K562 (cell line): Measurements from ENCODE around the gene FCGR3A. TPM values are rescaled to one million over a fixed set of nuclear protein-coding genes. Genes with fewer than 3 reads are reported as not detected.
A peak's percentile ranks its signal among the peaks of the same experiment; 100 is the strongest.

Experiments used
- ATAC-seq: fragments of 200-7000 bp; cut with Tn5 transposase; 3 replicates; pipeline ENCODE4 v1.9.1; 2020; ENCODE audit warnings: moderate library complexity
- BruUV-seq: library from RNA; stranded (reverse); fragments of 400-500 nt; replicated peaks from 2 replicates; lab custom pipeline; 2021; lab: Mats Ljungman, UMichigan
- CTCF ChIA-PET: fragments of 300-600 bp; formaldehyde crosslinking; extraction: SDS; loops from one replicate; lab custom pipeline; 2021; ENCODE audit warnings: low intra/inter-chr PET ratio; lab: Yijun Ruan, JAX
- POLR2A ChIA-PET: fragments of 300-600, 350-650 bp; sonication (Branson Sonifier 250); formaldehyde crosslinking; extraction: SDS; loops from one replicate; lab custom pipeline; 2021; ENCODE audit warnings: antibody characterized with exemption, inconsistent platforms; lab: Yijun Ruan, JAX
- DNase-seq, 4 experiments: peaks; one replicate each; pipeline versions ENCODE4 v3.0.0 to v3.0.0-alpha.2; 2011 to 2018; ENCODE audit warnings: low spot score in 3 of 4, mixed read lengths in 3 of 4; ENCODE audit errors: extremely low read depth in 1 of 4
- FAIRE-seq: peaks from 2 replicates; lab custom pipeline; 2011; peaks lifted over from hg19 to GRCh38; lab: Jason Lieb, UNC
- H2AFZ ChIP-seq: 2 replicates; pipeline ENCODE4 v1.6.0; 2011; ENCODE audit warnings: low read depth, low read length, control low read depth, inconsistent platforms
- H3K27ac ChIP-seq: fragments of 200-600 bp; 3 replicates; pipeline ENCODE4 v1.8.0; 2011; ENCODE audit warnings: low read depth, mild to moderate bottlenecking, control low read depth, inconsistent platforms, low read length, moderate library complexity, mixed read lengths; ENCODE audit errors: extremely low read depth
- H3K27me3 ChIP-seq, 2 experiments: fragments of 300-600 bp in 1 of 2; 2 replicates in 1 of 2; 3 replicates in 1 of 2; pipeline versions ENCODE4 v1.6.0 to v1.8.0; 2011; ENCODE audit warnings: inconsistent platforms in 2 of 2, low read length in 2 of 2, mild to moderate bottlenecking in 1 of 2, mixed read lengths in 1 of 2, moderate library complexity in 1 of 2; ENCODE audit not compliant: control insufficient read depth in 2 of 2, insufficient read depth in 2 of 2
- H3K36me3 ChIP-seq: fragments of 300-600 bp; 3 replicates; pipeline ENCODE4 v1.8.0; 2011; ENCODE audit warnings: mild to moderate bottlenecking, low read length, inconsistent platforms; ENCODE audit not compliant: control insufficient read depth, insufficient read depth
- H3K4me1 ChIP-seq, 2 experiments: fragments of 200-600 bp in 1 of 2; replicated peaks in 1 of 2; 2 replicates in 1 of 2; 3 replicates in 1 of 2; pipeline versions ENCODE4 v1.5.1 to v1.8.0; 2011; ENCODE audit warnings: inconsistent platforms in 2 of 2, low read length in 2 of 2, mild to moderate bottlenecking in 1 of 2, mixed read lengths in 1 of 2, moderate library complexity in 1 of 2; ENCODE audit not compliant: control insufficient read depth in 2 of 2, insufficient read depth in 2 of 2
- H3K4me2 ChIP-seq: 2 replicates; pipeline ENCODE4 v1.6.1; 2011; ENCODE audit warnings: low read length, control low read depth, inconsistent platforms, mixed read lengths; ENCODE audit not compliant: insufficient read depth
- H3K4me3 ChIP-seq: fragments of 200-600 bp; sonication (generic), shearing (Covaris generic); 2 replicates; pipeline ENCODE4 v1.5.1; 2016; ENCODE audit warnings: control low read depth, inconsistent platforms
- H3K79me2 ChIP-seq: fragments of 200-600 bp; 3 replicates; pipeline ENCODE4 v1.8.0; 2011; ENCODE audit warnings: low read length, inconsistent platforms; ENCODE audit not compliant: control insufficient read depth, insufficient read depth
- H3K9ac ChIP-seq, 2 experiments: 2 replicates each; pipeline versions ENCODE4 v1.6.0 to v1.6.1; 2011; ENCODE audit warnings: low read depth in 2 of 2, low read length in 2 of 2, control low read depth in 1 of 2, inconsistent platforms in 1 of 2, mild to moderate bottlenecking in 1 of 2, mixed read lengths in 1 of 2; ENCODE audit not compliant: insufficient read depth in 1 of 2
- H3K9me1 ChIP-seq: one replicate; pipeline ENCODE4 v1.6.0; 2011; ENCODE audit warnings: inconsistent platforms, mild to moderate bottlenecking, low read length, moderate library complexity; ENCODE audit not compliant: control insufficient read depth, insufficient read depth
- H3K9me3 ChIP-seq: replicated peaks from 2 replicates; pipeline ENCODE4 v1.5.1; 2011; ENCODE audit warnings: low read depth, low read length, inconsistent platforms; ENCODE audit not compliant: control insufficient read depth, insufficient read depth
- H4K20me1 ChIP-seq: replicated peaks from 2 replicates; pipeline ENCODE4 v1.6.1; 2011; ENCODE audit warnings: low read length, inconsistent platforms, mixed read lengths; ENCODE audit not compliant: control insufficient read depth, insufficient read depth
- ARID1B ChIP-seq: fragments of 450-650 bp; IDR thresholded peaks from 2 replicates; pipeline ENCODE4 v1.6.1; 2016; ENCODE audit warnings: antibody characterized with exemption, mild to moderate bottlenecking, inconsistent platforms
- GABPA ChIP-seq: fragments of 200-800 bp; sonication (Bioruptor generic); conservative IDR thresholded peaks from 2 replicates; pipeline ENCODE4 v1.6.1; 2016; ENCODE audit warnings: low read depth, missing genetic modification characterization, missing compliant biosample characterization
- HDAC1 ChIP-seq, 2 experiments: fragments of 450-650 bp; IDR thresholded peaks; 2 replicates each; pipeline ENCODE4 v1.6.1; 2016 to 2017; ENCODE audit warnings: inconsistent platforms in 1 of 2, mild to moderate bottlenecking in 1 of 2, moderate library complexity in 1 of 2
- HDAC2 ChIP-seq: fragments of 450-650 bp; IDR thresholded peaks from 2 replicates; pipeline ENCODE4 v1.6.1; 2016; ENCODE audit warnings: mild to moderate bottlenecking
- KDM1A ChIP-seq, 2 experiments: fragments of 450-650 bp; IDR thresholded peaks; 2 replicates each; pipeline ENCODE4 v1.6.1; 2016; ENCODE audit warnings: mild to moderate bottlenecking in 2 of 2
- MTA1 ChIP-seq: fragments of 450-650 bp; IDR thresholded peaks from 2 replicates; pipeline ENCODE4 v1.6.1; 2017; ENCODE audit warnings: borderline replicate concordance
- POLR2G ChIP-seq: fragments of 200-400 bp; formaldehyde crosslinking; IDR thresholded peaks from 2 replicates; pipeline ENCODE4 v1.6.1; 2017; ENCODE audit warnings: low read depth, mild to moderate bottlenecking, antibody characterized with exemption, low read length, moderate library complexity
- SMAD4 ChIP-seq: fragments of 250-450 bp; sonication (Bioruptor Pico); conservative IDR thresholded peaks from 2 replicates; pipeline ENCODE4 v1.8.0; 2021; ENCODE audit warnings: inconsistent platforms, mild to moderate bottlenecking, moderate library complexity
- SMARCA4 ChIP-seq: fragments of 450-650 bp; IDR thresholded peaks from 2 replicates; pipeline ENCODE4 v1.6.1; 2016
- TEAD4 ChIP-seq, 2 experiments: sonication (generic) in 1 of 2; formaldehyde crosslinking in 1 of 2; IDR thresholded peaks; 2 replicates each; pipeline versions ENCODE4 v1.6.1 to v1.8.0; 2012 to 2022; ENCODE audit warnings: borderline replicate concordance in 1 of 2, inconsistent platforms in 1 of 2, low read length in 1 of 2, mild to moderate bottlenecking in 1 of 2, missing genetic modification reagents in 1 of 2
- XRCC5 ChIP-seq: fragments of 200-400 bp; formaldehyde crosslinking; IDR thresholded peaks from 2 replicates; pipeline ENCODE4 v1.6.1; 2017; ENCODE audit warnings: low read depth, mild to moderate bottlenecking, low read length
- ZNF589 ChIP-seq: fragments of 200-800 bp; sonication (Bioruptor generic); IDR thresholded peaks from 2 replicates; pipeline ENCODE4 v1.6.1; 2016; ENCODE audit warnings: low read depth, missing genetic modification characterization, missing compliant biosample characterization
- ZNF785 ChIP-seq: fragments of 250-450 bp; sonication (Bioruptor Pico); IDR thresholded peaks from 2 replicates; pipeline ENCODE4 v1.4.0; 2020; ENCODE audit warnings: mild to moderate bottlenecking
- WGBS: fragments of 100-300 bp; shearing (Covaris generic); methylation state at CpG from one replicate; pipeline ENCODE4 v1.1.6; 2016; ENCODE audit warnings: low coverage, mixed read lengths; ENCODE audit not compliant: insufficient coverage; ENCODE audit errors: missing lambda C conversion rate; 5-methylcytosine and 5-hydroxymethylcytosine counted together
- in situ Hi-C: fragments of 300-500 bp; cut with MboI; formaldehyde crosslinking; loops from 4 replicates; pipeline ENCODE4 v1.15.0; 2018; ENCODE audit warnings: inconsistent platforms, mixed read lengths
- intact Hi-C: fragments of 100-400 bp; cut with micrococcal nuclease; formaldehyde crosslinking; loops from 2 replicates; pipeline ENCODE4 v1.14.2; 2022
- polyA plus RNA-seq, 8 experiments: library from polyadenylated mRNA; depleted of rRNA in 4 of 8; stranded (reverse) in 5 of 8; unstranded in 3 of 8; fragments of >200 nt; fragmentation: Nextera tagmentation in 2 of 8; fragmentation: Illumina TruSeq in 1 of 8; extraction: Ambion mirVana in 2 of 8; extraction: Trizol in 1 of 8; gene quantifications; 2 replicates each; pipeline versions ENCODE4 v1.2.1 to v1.2.3, GENCODE V29; 2011 to 2014; ENCODE audit warnings: inconsistent platforms in 1 of 8, missing spikeins in 1 of 8
- total RNA-seq, 7 experiments: library from RNA; depleted of rRNA in 6 of 7; stranded (reverse); fragments of >200 nt in 6 of 7; fragmentation: Illumina TruSeq in 2 of 7; extraction: Trizol in 2 of 7; gene quantifications; 2 replicates each; pipeline versions ENCODE4 v1.2.1 to v1.2.3, GENCODE V29; 2011 to 2021; ENCODE audit warnings: low replicate concordance in 1 of 7
- TF ChIP-seq, protein P1 (sequence below): sonication (generic); formaldehyde crosslinking; IDR thresholded peaks from 2 replicates; pipeline ENCODE4 v1.4.0; 2020; ENCODE audit warnings: mild to moderate bottlenecking, missing genetic modification reagents
- TF ChIP-seq, protein P2 (sequence below): sonication (generic); formaldehyde crosslinking; IDR thresholded peaks from 2 replicates; pipeline ENCODE4 v1.8.1; 2022; ENCODE audit warnings: missing genetic modification reagents
- TF ChIP-seq, protein P3 (sequence below): fragments of 200-800 bp; sonication (Bioruptor generic); IDR thresholded peaks from 2 replicates; pipeline ENCODE4 v1.6.1; 2017; ENCODE audit warnings: missing genetic modification characterization, missing compliant biosample characterization

The FCGR3A gene
- total and polyA plus RNA-seq, 9 of the 15 experiments (the other 6 are each of a cell fraction or from before 2014, with no cell fraction given), result 0.04 to 0.29 (median 0.14) TPM; not detected in 3

DNA sequence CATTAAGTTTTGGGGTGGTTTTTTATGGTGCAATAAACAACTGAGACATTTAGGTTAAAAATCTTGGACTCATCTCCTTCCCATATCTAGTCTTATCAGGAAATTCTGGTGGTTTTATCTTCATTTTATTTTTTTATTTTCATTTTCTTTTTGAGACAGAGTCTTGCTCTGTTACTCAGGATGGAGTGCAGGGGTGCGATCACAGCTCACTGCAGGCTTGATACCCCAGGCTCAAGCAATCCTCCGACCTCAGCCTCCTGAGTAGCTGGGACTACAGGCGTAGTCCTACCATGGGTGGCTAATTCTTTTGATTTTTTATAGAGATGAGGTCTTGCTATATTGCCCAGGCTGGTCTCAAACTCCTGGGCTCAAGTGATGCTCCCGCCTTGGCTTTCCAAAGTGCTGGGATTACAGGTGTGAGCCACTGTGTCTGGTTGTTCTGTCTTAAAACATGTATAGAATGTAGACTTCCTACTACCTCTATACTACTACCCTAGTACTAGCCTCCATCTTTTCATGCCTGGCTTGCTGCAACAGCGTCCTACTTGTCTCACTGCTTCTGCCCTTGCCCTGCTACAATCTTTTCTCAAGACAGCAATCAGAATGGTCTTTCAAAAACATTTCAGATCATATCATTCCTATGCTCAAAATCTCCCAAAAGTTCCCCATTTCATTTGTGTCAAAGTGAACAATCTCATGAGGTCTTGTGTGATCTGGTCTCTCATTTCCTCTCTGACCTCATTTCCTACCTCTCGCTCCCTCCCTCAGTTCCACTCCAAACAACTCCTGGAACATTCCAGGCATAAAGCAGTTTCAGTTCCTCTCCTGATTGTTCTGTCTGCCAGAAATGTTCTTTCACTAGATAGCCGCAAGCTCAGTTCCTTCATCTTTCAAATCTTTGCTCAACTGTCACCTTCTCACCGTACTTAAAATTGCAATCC is 50.2 kb downstream of the FCGR3A start:
- FAIRE-seq, result no peak
- Histone ChIP-seq H3K4me1 (peaks cover 9 to 52% of the 10 kb centered on the region in 2 experiments), H4K20me1 (no peaks in the 10 kb centered on the region), H3K79me2 (peaks cover 6% of the 10 kb centered on the region; the same call in 2 of the 3 replicates), H3K9ac (no peak overlapping the region; a peak in 1 of 4 replicates), H3K9me3 (no peaks in the 10 kb centered on the region), H3K4me3 (no peak overlapping the region), H3K27ac (peak overlapping the region; percentile 54; the same call in 2 of the 3 replicates), H3K4me2 (no peak overlapping the region; the same call in none of the 2 replicates), H3K9me1 (no peaks in the 10 kb centered on the region), H2AFZ (peak overlapping the region; percentile 85), H3K27me3 (no peaks in the 10 kb centered on the region), H3K36me3 (no peaks in the 10 kb centered on the region)
- BruUV-seq, result no TSS peak
- no peak for DNase-seq
- 54% methylated on average over 8 of the region's 8 CpGs for WGBS
- ChIA-PET POLR2A (interaction anchor here (1.5 kb wide), 1 partner anchor 12 kb away, joined by 3 read pairs; no protein-coding TSS in a partner anchor), CTCF (no interaction called here)
- ATAC-seq, result no peak
- intact Hi-C loops, result no loop called here
- in situ Hi-C loops, result no loop called here
- TF ChIP-seq SMARCA4 (peak; percentile 23; the same call in 1 of the 2 replicates), GABPA (tag) (peak; percentile 53), ZNF589 (CRISPR knock-in tag) (peak; percentile 39), POLR2G (no peak), TEAD4 (IDR thresholded peaks at IDR 0.05; ENCODE audit: low read length) (peak; percentile 54; the same call in 1 of the 2 replicates), TEAD4 (CRISPR knock-in tag; IDR thresholded peaks at IDR 0.05; ENCODE audit: borderline replicate concordance) (no peak), XRCC5 (no peak), HDAC2 (0 out of 2 replicates have a peak, but pooled peaks have one; percentile 57), ZNF785 (CRISPR knock-in tag) (no peak), ARID1B (0 out of 2 replicates have a peak, but pooled peaks have one; percentile 17), MTA1 (peak; percentile 60; the same call in 1 of the 2 replicates), KDM1A (IDR thresholded peaks at IDR 0.05) (peak; percentile 65 to 71; a peak in 3 of 4 replicates), SMAD4 (CRISPR knock-in tag) (0 out of 2 replicates have a peak, but pooled peaks have one; percentile 19), HDAC1 (IDR thresholded peaks at IDR 0.05) (peak in 1 of 2 experiments; percentile 48; a peak in 2 of 4 replicates)
- TF ChIP-seq, protein P1, sequence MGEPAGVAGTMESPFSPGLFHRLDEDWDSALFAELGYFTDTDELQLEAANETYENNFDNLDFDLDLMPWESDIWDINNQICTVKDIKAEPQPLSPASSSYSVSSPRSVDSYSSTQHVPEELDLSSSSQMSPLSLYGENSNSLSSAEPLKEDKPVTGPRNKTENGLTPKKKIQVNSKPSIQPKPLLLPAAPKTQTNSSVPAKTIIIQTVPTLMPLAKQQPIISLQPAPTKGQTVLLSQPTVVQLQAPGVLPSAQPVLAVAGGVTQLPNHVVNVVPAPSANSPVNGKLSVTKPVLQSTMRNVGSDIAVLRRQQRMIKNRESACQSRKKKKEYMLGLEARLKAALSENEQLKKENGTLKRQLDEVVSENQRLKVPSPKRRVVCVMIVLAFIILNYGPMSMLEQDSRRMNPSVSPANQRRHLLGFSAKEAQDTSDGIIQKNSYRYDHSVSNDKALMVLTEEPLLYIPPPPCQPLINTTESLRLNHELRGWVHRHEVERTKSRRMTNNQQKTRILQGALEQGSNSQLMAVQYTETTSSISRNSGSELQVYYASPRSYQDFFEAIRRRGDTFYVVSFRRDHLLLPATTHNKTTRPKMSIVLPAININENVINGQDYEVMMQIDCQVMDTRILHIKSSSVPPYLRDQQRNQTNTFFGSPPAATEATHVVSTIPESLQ, result no peak
- TF ChIP-seq, protein P2, sequence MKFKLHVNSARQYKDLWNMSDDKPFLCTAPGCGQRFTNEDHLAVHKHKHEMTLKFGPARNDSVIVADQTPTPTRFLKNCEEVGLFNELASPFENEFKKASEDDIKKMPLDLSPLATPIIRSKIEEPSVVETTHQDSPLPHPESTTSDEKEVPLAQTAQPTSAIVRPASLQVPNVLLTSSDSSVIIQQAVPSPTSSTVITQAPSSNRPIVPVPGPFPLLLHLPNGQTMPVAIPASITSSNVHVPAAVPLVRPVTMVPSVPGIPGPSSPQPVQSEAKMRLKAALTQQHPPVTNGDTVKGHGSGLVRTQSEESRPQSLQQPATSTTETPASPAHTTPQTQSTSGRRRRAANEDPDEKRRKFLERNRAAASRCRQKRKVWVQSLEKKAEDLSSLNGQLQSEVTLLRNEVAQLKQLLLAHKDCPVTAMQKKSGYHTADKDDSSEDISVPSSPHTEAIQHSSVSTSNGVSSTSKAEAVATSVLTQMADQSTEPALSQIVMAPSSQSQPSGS (CRISPR knock-in tag), result no peak
- TF ChIP-seq, protein P3, sequence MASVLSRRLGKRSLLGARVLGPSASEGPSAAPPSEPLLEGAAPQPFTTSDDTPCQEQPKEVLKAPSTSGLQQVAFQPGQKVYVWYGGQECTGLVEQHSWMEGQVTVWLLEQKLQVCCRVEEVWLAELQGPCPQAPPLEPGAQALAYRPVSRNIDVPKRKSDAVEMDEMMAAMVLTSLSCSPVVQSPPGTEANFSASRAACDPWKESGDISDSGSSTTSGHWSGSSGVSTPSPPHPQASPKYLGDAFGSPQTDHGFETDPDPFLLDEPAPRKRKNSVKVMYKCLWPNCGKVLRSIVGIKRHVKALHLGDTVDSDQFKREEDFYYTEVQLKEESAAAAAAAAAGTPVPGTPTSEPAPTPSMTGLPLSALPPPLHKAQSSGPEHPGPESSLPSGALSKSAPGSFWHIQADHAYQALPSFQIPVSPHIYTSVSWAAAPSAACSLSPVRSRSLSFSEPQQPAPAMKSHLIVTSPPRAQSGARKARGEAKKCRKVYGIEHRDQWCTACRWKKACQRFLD (CRISPR knock-in tag), result no peak
